Adrenal gland (tissue), 5 donors: ENCODE measurements around the gene NKIRAS1.

Experiments
- CTCF ChIP-seq, 6 experiments: fragments of 450-650 bp in 4 of 6; fragments of 200-600 bp in 2 of 6; sonication (generic) in 1 of 6; IDR thresholded peaks; 1 replicate in 5 of 6; 2 replicates in 1 of 6; pipeline versions ENCODE4 v1.5.1 to v1.8.0; 2016 to 2021; ENCODE audit warnings: antibody characterized with exemption in 6 of 6, mild to moderate bottlenecking in 2 of 6, moderate library complexity in 1 of 6
- POLR2A ChIP-seq, 2 donors: fragments of 450-650 bp; IDR thresholded peaks; one replicate each; pipeline ENCODE4 v1.6.1; 2017; ENCODE audit warnings: antibody characterized with exemption in 2 of 2, mild to moderate bottlenecking in 2 of 2, moderate library complexity in 1 of 2
- donor health status: DM: no; HTN: no; CAD: no.

- TF ChIP-seq CTCF (IDR thresholded peaks at IDR 0.05) (no peak), POLR2A (IDR thresholded peaks at IDR 0.05) (no peak)
These were observed 37.4 kb upstream of the NKIRAS1 start for GRCh38 chr3:23954144-23954543.
